GM12892 (cell line): Measurements from ENCODE around the gene CD19.

Experiments used
- DNase-seq: peaks from one replicate; pipeline ENCODE4 v3.0.0; 2011; ENCODE audit not compliant: insufficient read length
- FAIRE-seq: peaks from 2 replicates; lab custom pipeline; 2011; peaks lifted over from hg19 to GRCh38; lab: Jason Lieb, UNC
- POLR2A ChIP-seq: IDR thresholded peaks from 2 replicates; pipeline ENCODE4 v1.6.1; 2011; ENCODE audit warnings: low read depth, low read length, control low read depth
- POLR2AphosphoS5 ChIP-seq: IDR thresholded peaks from 2 replicates; pipeline ENCODE4 v1.6.1; 2011; ENCODE audit warnings: low read depth, low read length, control low read depth
- TAF1 ChIP-seq: IDR thresholded peaks from 2 replicates; pipeline ENCODE4 v1.6.1; 2011; ENCODE audit warnings: low read depth, mild to moderate bottlenecking, control low read depth, low read length, borderline replicate concordance

The CD19 gene

GRCh38 chr16:28987170-28987853, 55.5 kb downstream of the CD19 start:
- DNase-seq (no peak), FAIRE-seq (no peak)
- no peak for TF ChIP-seq POLR2A
- no peak for TF ChIP-seq TAF1
- no peak for TF ChIP-seq POLR2AphosphoS5
